Activated naive CD4-positive, alpha-beta T cell treated with anti-CD3 and anti-CD28 coated beads for 36 hours (primary cell): ENCODE results near the gene PAX7. TPM values are rescaled to one million over a fixed set of nuclear protein-coding genes. Genes with fewer than 3 reads are reported as not detected.
"Not testable (repeated sequence)": the region's sequence is repeated elsewhere in the genome, so short reads cannot be mapped to it uniquely, and the experiment has no call there.

Source experiments
- CTCF ChIA-PET: fragments of 350-600 bp; sonication (Branson Sonifier 250); formaldehyde crosslinking; loops from one replicate; lab custom pipeline; 2021; ENCODE audit warnings: antibody characterized with exemption; lab: Charles Lee
- DNase-seq: peaks from one replicate; pipeline ENCODE4 v3.0.0-alpha.2; 2020
- H3K27ac Mint-ChIP-seq: one replicate; pipeline ENCODE4 v1.8.0; 2021; ENCODE audit warnings: mild to moderate bottlenecking, mixed read lengths
- H3K27me3 Mint-ChIP-seq: one replicate; pipeline ENCODE4 v1.8.0; 2021; ENCODE audit warnings: low read depth, mixed read lengths
- H3K36me3 Mint-ChIP-seq: one replicate; pipeline ENCODE4 v1.8.0; 2021; ENCODE audit warnings: low read depth, mixed read lengths
- H3K4me1 Mint-ChIP-seq: one replicate; pipeline ENCODE4 v1.8.0; 2021; ENCODE audit warnings: low read depth, mixed read lengths
- H3K4me3 Mint-ChIP-seq: one replicate; pipeline ENCODE4 v1.8.0; 2021; ENCODE audit warnings: mild to moderate bottlenecking, moderate library complexity, mixed read lengths
- H3K9me3 Mint-ChIP-seq: one replicate; pipeline ENCODE4 v1.8.0; 2021; ENCODE audit warnings: mixed read lengths
- intact Hi-C: fragments of 100-400 bp; cut with micrococcal nuclease; formaldehyde crosslinking; loops from one replicate; pipeline ENCODE4 v1.15.1; 2023
- total RNA-seq, 2 experiments: library from RNA; stranded (reverse); gene quantifications; one replicate each; pipeline ENCODE4 v1.2.3, GENCODE V29; 2021

Gene PAX7
- total RNA-seq, 2 experiments from 2014 or later = not detected

GRCh38 chr1:18746981-18747380 lies 116.3 kb downstream of the PAX7 start:
- Mint-ChIP-seq H3K4me3 (no peak overlapping the region), H3K27me3 (peaks cover 29% of the 10 kb centered on the region)
- no peak for DNase-seq

GRCh38 chr1:18747671-18748070 lies 117.0 kb downstream of the PAX7 start:
- no peak overlapping the region for H3K4me3 Mint-ChIP-seq
- peaks cover 29% of the 10 kb centered on the region for H3K27me3 Mint-ChIP-seq
- no peaks in the 10 kb centered on the region for H3K9me3 Mint-ChIP-seq
- CTCF ChIA-PET = no interaction called here
- H3K36me3 Mint-ChIP-seq = no peaks in the 10 kb centered on the region
- intact Hi-C loops = no loop called here
- no peak overlapping the region for H3K27ac Mint-ChIP-seq
- no peaks in the 10 kb centered on the region for H3K4me1 Mint-ChIP-seq
- DNase-seq = no peak

More at GRCh38 chr1:18746981-18747380, 116.3 kb downstream of the PAX7 start:
- intact Hi-C loops = no loop called here
- no peaks in the 10 kb centered on the region for H3K9me3 Mint-ChIP-seq
- H3K27ac Mint-ChIP-seq = no peak overlapping the region
- CTCF ChIA-PET = no interaction called here
- no peaks in the 10 kb centered on the region for H3K4me1 Mint-ChIP-seq
- no peaks in the 10 kb centered on the region for H3K36me3 Mint-ChIP-seq

GRCh38 chr1:18748435-18748834 lies 117.8 kb downstream of the PAX7 start:
- H3K36me3 Mint-ChIP-seq = no peaks in the 10 kb centered on the region
- no peak overlapping the region for H3K4me3 Mint-ChIP-seq
- H3K9me3 Mint-ChIP-seq = no peaks in the 10 kb centered on the region
- no peak overlapping the region for H3K27ac Mint-ChIP-seq
- intact Hi-C loops = no loop called here
- DNase-seq = no peak
- no peaks in the 10 kb centered on the region for H3K4me1 Mint-ChIP-seq
- CTCF ChIA-PET = interaction anchor here (1.2 kb wide), 1 partner anchor 73 kb away, joined by 3 read pairs; no protein-coding TSS in a partner anchor
- H3K27me3 Mint-ChIP-seq = peaks cover 32% of the 10 kb centered on the region

GRCh38 chr1:18749569-18749968 lies 118.9 kb downstream of the PAX7 start:
- Mint-ChIP-seq H3K9me3 (peaks cover 6% of the 10 kb centered on the region), H3K27me3 (peaks cover 38% of the 10 kb centered on the region), H3K4me1 (no peaks in the 10 kb centered on the region), H3K27ac (no peak overlapping the region), H3K36me3 (no peaks in the 10 kb centered on the region), H3K4me3 (no peak overlapping the region)
- CTCF ChIA-PET = interaction anchor here (1.2 kb wide), 1 partner anchor 72 kb away, joined by 3 read pairs; no protein-coding TSS in a partner anchor
- intact Hi-C loops = no loop called here
- no peak for DNase-seq

- CTCF ChIA-PET = interaction anchor here (0.7 kb wide), 1 partner anchor 69 kb away, joined by 3 read pairs; no protein-coding TSS in a partner anchor
- intact Hi-C loops = no loop called here
- no peaks in the 10 kb centered on the region for H3K36me3 Mint-ChIP-seq
- no peak overlapping the region for H3K27ac Mint-ChIP-seq
- no peaks in the 10 kb centered on the region for H3K4me1 Mint-ChIP-seq
- DNase-seq = no peak
- peaks cover 38% of the 10 kb centered on the region for H3K27me3 Mint-ChIP-seq
- peaks cover 6% of the 10 kb centered on the region for H3K9me3 Mint-ChIP-seq
- H3K4me3 Mint-ChIP-seq = no peak overlapping the region
Observed at GRCh38 chr1:18750600-18750999, 120.0 kb downstream of the PAX7 start.

- peaks cover 7% of the 10 kb centered on the region for H3K9me3 Mint-ChIP-seq
- no peaks in the 10 kb centered on the region for H3K4me1 Mint-ChIP-seq
- no peak overlapping the region for H3K27ac Mint-ChIP-seq
- CTCF ChIA-PET = no interaction called here
- intact Hi-C loops = no loop called here
- H3K36me3 Mint-ChIP-seq = no peaks in the 10 kb centered on the region
- peaks cover 42% of the 10 kb centered on the region for H3K27me3 Mint-ChIP-seq
- no peak for DNase-seq
- H3K4me3 Mint-ChIP-seq = no peak overlapping the region
Observed at GRCh38 chr1:18751425-18751824, 120.8 kb downstream of the PAX7 start.

GRCh38 chr1:18752409-18752808 lies 121.8 kb downstream of the PAX7 start:
- Mint-ChIP-seq H3K27me3 (peaks cover 44% of the 10 kb centered on the region), H3K4me1 (no peaks in the 10 kb centered on the region), H3K4me3 (no peak overlapping the region), H3K9me3 (peaks cover 8% of the 10 kb centered on the region), H3K27ac (no peak overlapping the region), H3K36me3 (no peaks in the 10 kb centered on the region)
- DNase-seq = no peak
- CTCF ChIA-PET = interaction anchor here (0.5 kb wide), 1 partner anchor 71 kb away, joined by 3 read pairs; no protein-coding TSS in a partner anchor
- intact Hi-C loops = no loop called here

- intact Hi-C loops = no loop called here
- CTCF ChIA-PET = interaction anchor here (1.1 kb wide), 1 partner anchor 163 kb away, joined by 3 read pairs; no protein-coding TSS in a partner anchor
- H3K9me3 Mint-ChIP-seq = peaks cover 4% of the 10 kb centered on the region
Observed at GRCh38 chr1:18760156-18760555, 129.5 kb downstream of the PAX7 start.

GRCh38 chr1:18761948-18762840 lies 131.5 kb downstream of the PAX7 start:
- H3K4me3 Mint-ChIP-seq = no peak overlapping the region
- CTCF ChIA-PET = no interaction called here
- H3K27ac Mint-ChIP-seq = no peak overlapping the region
- DNase-seq = no peak
- H3K36me3 Mint-ChIP-seq = no peaks in the 10 kb centered on the region
- intact Hi-C loops = no loop called here
- H3K9me3 Mint-ChIP-seq = peaks cover 3% of the 10 kb centered on the region
- H3K4me1 Mint-ChIP-seq = no peaks in the 10 kb centered on the region
- H3K27me3 Mint-ChIP-seq = peaks cover 32% of the 10 kb centered on the region

More at GRCh38 chr1:18760156-18760555, 129.5 kb downstream of the PAX7 start:
- Mint-ChIP-seq H3K4me3 (no peak overlapping the region), H3K27ac (no peak overlapping the region), H3K27me3 (peaks cover 33% of the 10 kb centered on the region), H3K4me1 (no peaks in the 10 kb centered on the region), H3K36me3 (no peaks in the 10 kb centered on the region)
- no peak for DNase-seq

- Mint-ChIP-seq H3K27ac (no peak overlapping the region), H3K27me3 (peaks cover 30% of the 10 kb centered on the region), H3K4me1 (no peaks in the 10 kb centered on the region), H3K36me3 (no peaks in the 10 kb centered on the region), H3K9me3 (no peaks in the 10 kb centered on the region), H3K4me3 (no peak overlapping the region)
- intact Hi-C loops = no loop called here
- CTCF ChIA-PET = interaction anchor here (0.9 kb wide), 1 partner anchor 31 kb away, joined by 3 read pairs; no protein-coding TSS in a partner anchor
- no peak for DNase-seq
Observed at GRCh38 chr1:18764362-18764761, 133.7 kb downstream of the PAX7 start.

- no peak for DNase-seq
- CTCF ChIA-PET = no interaction called here
- no peaks in the 10 kb centered on the region for H3K4me1 Mint-ChIP-seq
- H3K9me3 Mint-ChIP-seq = no peaks in the 10 kb centered on the region
- H3K27me3 Mint-ChIP-seq = peaks cover 30% of the 10 kb centered on the region
- no peak overlapping the region for H3K27ac Mint-ChIP-seq
- no peak overlapping the region for H3K4me3 Mint-ChIP-seq
- intact Hi-C loops = no loop called here
- no peaks in the 10 kb centered on the region for H3K36me3 Mint-ChIP-seq
Observed at GRCh38 chr1:18765725-18766124, 135.1 kb downstream of the PAX7 start.

- H3K9me3 Mint-ChIP-seq = no peaks in the 10 kb centered on the region
- H3K27me3 Mint-ChIP-seq = peaks cover 29% of the 10 kb centered on the region
- no peak for DNase-seq
Observed at GRCh38 chr1:18766328-18766727, 135.7 kb downstream of the PAX7 start.

GRCh38 chr1:18767576-18767975 lies 136.9 kb downstream of the PAX7 start:
- H3K4me3 Mint-ChIP-seq, intact Hi-C loops, CTCF ChIA-PET: not testable (repeated sequence)

More at GRCh38 chr1:18766328-18766727, 135.7 kb downstream of the PAX7 start:
- Mint-ChIP-seq H3K27ac (no peak overlapping the region), H3K36me3 (no peaks in the 10 kb centered on the region), H3K4me3 (no peak overlapping the region), H3K4me1 (no peaks in the 10 kb centered on the region)
- intact Hi-C loops = no loop called here
- CTCF ChIA-PET = no interaction called here

More at GRCh38 chr1:18767576-18767975, 136.9 kb downstream of the PAX7 start:
- H3K36me3 Mint-ChIP-seq, H3K9me3 Mint-ChIP-seq, H3K27ac Mint-ChIP-seq, DNase-seq, H3K4me1 Mint-ChIP-seq: not testable (repeated sequence)
- H3K27me3 Mint-ChIP-seq = peaks cover 25% of the 10 kb centered on the region
